CD14-positive monocyte (primary cell): ENCODE data around the gene C1QTNF1. TPM values are rescaled to one million over a fixed set of nuclear protein-coding genes. Genes with fewer than 3 reads are reported as not detected.

Experiments used
- DNase-seq, 3 donors: peaks; one replicate each; pipeline ENCODE4 v3.0.0-alpha.2; 2011 to 2022
- H2AFZ ChIP-seq: 2 replicates; pipeline ENCODE4 v1.6.0; 2012; ENCODE audit warnings: mild to moderate bottlenecking, low read depth, low read length, inconsistent platforms; ENCODE audit not compliant: insufficient read depth, poor library complexity, severe bottlenecking
- H3K27ac ChIP-seq, 2 donors: 1 replicate in 1 of 2; 2 replicates in 1 of 2; pipeline ENCODE4 v1.5.1; 2012 to 2013; ENCODE audit warnings: low read length in 2 of 2, control low read depth in 1 of 2, inconsistent platforms in 1 of 2, low read depth in 1 of 2, mild to moderate bottlenecking in 1 of 2
- H3K27me3 ChIP-seq, 2 donors: one replicate each; pipeline versions ENCODE4 v1.6.0 to v1.6.1; 2011 to 2013; ENCODE audit warnings: low read length in 2 of 2; ENCODE audit not compliant: control insufficient read depth in 2 of 2, insufficient read depth in 2 of 2
- H3K36me3 ChIP-seq, 2 donors: replicated peaks in 1 of 2; 1 replicate in 1 of 2; 2 replicates in 1 of 2; pipeline versions ENCODE4 v1.5.1 to v1.6.1; 2012 to 2013; ENCODE audit warnings: low read length in 2 of 2, control low read depth in 1 of 2, inconsistent platforms in 1 of 2, mild to moderate bottlenecking in 1 of 2; ENCODE audit not compliant: insufficient read depth in 2 of 2, control insufficient read depth in 1 of 2
- H3K4me1 ChIP-seq, 2 donors: 1 replicate in 1 of 2; 2 replicates in 1 of 2; pipeline versions ENCODE4 v1.5.1 to v1.6.1; 2012 to 2013; ENCODE audit warnings: low read length in 2 of 2, control low read depth in 1 of 2, inconsistent platforms in 1 of 2, mild to moderate bottlenecking in 1 of 2, moderate library complexity in 1 of 2; ENCODE audit not compliant: insufficient read depth in 2 of 2, control insufficient read depth in 1 of 2
- H3K4me2 ChIP-seq: replicated peaks from 2 replicates; pipeline ENCODE3; 2012; ENCODE audit warnings: low read length, moderate library complexity, mild to moderate bottlenecking; ENCODE audit not compliant: poor library complexity, severe bottlenecking; ENCODE audit errors: extremely low read depth
- H3K4me3 ChIP-seq, 3 experiments: fragments of 200-600 bp in 1 of 3; sonication (generic) in 1 of 3; replicated peaks in 1 of 3; 1 replicate in 2 of 3; 2 replicates in 1 of 3; pipeline ENCODE4 v1.5.1; 2011 to 2013; ENCODE audit warnings: low read length in 3 of 3, mild to moderate bottlenecking in 3 of 3, control low read depth in 2 of 3, low read depth in 2 of 3, inconsistent platforms in 1 of 3, moderate library complexity in 1 of 3
- H3K79me2 ChIP-seq: 2 replicates; pipeline ENCODE4 v1.6.0; 2012; ENCODE audit warnings: mild to moderate bottlenecking, control low read depth, inconsistent platforms, low read length, moderate library complexity; ENCODE audit not compliant: insufficient read depth
- H3K9ac ChIP-seq: 2 replicates; pipeline ENCODE4 v1.6.0; 2017; ENCODE audit warnings: low read length, mild to moderate bottlenecking; ENCODE audit not compliant: insufficient read depth, poor library complexity, severe bottlenecking
- H3K9me3 ChIP-seq, 2 donors: replicated peaks in 1 of 2; 1 replicate in 1 of 2; 2 replicates in 1 of 2; pipeline versions ENCODE4 v1.5.1 to v1.6.1; 2012 to 2013; ENCODE audit warnings: low read length in 2 of 2, control low read depth in 1 of 2; ENCODE audit not compliant: control insufficient read depth in 1 of 2, insufficient read depth in 1 of 2
- H4K20me1 ChIP-seq: 2 replicates; pipeline ENCODE4 v1.6.0; 2012; ENCODE audit warnings: mild to moderate bottlenecking, low read length, control low read depth, moderate library complexity; ENCODE audit not compliant: insufficient read depth
- H3K27ac Mint-ChIP-seq, 7 donors: one replicate each; pipeline ENCODE4 v1.8.0; 2020; ENCODE audit warnings: mild to moderate bottlenecking in 7 of 7, mixed read lengths in 7 of 7, moderate library complexity in 6 of 7, inconsistent platforms in 2 of 7
- H3K27me3 Mint-ChIP-seq, 3 donors: one replicate each; pipeline ENCODE4 v1.8.0; 2021 to 2022; ENCODE audit warnings: low read depth in 3 of 3, mild to moderate bottlenecking in 3 of 3, mixed read lengths in 3 of 3, moderate library complexity in 3 of 3, inconsistent platforms in 1 of 3
- H3K36me3 Mint-ChIP-seq, 2 donors: one replicate each; pipeline ENCODE4 v1.8.0; 2020; ENCODE audit warnings: mixed read lengths in 2 of 2, inconsistent platforms in 1 of 2, mild to moderate bottlenecking in 1 of 2
- H3K4me1 Mint-ChIP-seq: one replicate; pipeline ENCODE4 v1.8.0; 2020; ENCODE audit warnings: mild to moderate bottlenecking, mixed read lengths
- H3K4me3 Mint-ChIP-seq, 2 donors: one replicate each; pipeline ENCODE4 v1.8.0; 2020; ENCODE audit warnings: mild to moderate bottlenecking in 2 of 2, mixed read lengths in 2 of 2, moderate library complexity in 1 of 2
- H3K9me3 Mint-ChIP-seq, 7 donors: one replicate each; pipeline ENCODE4 v1.8.0; 2020 to 2022; ENCODE audit warnings: mixed read lengths in 7 of 7, mild to moderate bottlenecking in 6 of 7, moderate library complexity in 6 of 7, inconsistent platforms in 2 of 7
- WGBS: methylation state at CpG from one replicate; pipeline ENCODE4 v1.1.5; 2013; ENCODE audit warnings: missing lambda C conversion rate; ENCODE audit not compliant: insufficient coverage; 5-methylcytosine and 5-hydroxymethylcytosine counted together
- intact Hi-C, 2 donors: fragments of 100-400 bp; cut with micrococcal nuclease; formaldehyde crosslinking; loops; one replicate each; pipeline versions ENCODE4 v1.15.0 to v1.15.1; 2023
- polyA plus RNA-seq, 3 donors: library from polyadenylated mRNA; depleted of rRNA in 1 of 3; unstranded in 2 of 3; stranded (reverse) in 1 of 3; fragments of 300-500 nt in 2 of 3; fragments of >200 nt in 1 of 3; fragmentation: Illumina TruSeq in 2 of 3; gene quantifications; 1 replicate in 2 of 3; 2 replicates in 1 of 3; pipeline ENCODE4 v1.2.3, GENCODE V29; 2012 to 2021
- TF ChIP-seq, protein P1 (sequence below): fragments of 200-600 bp; IDR thresholded peaks from one replicate; pipeline ENCODE4 v1.8.0; 2022; ENCODE audit warnings: antibody characterized with exemption, mild to moderate bottlenecking

C1QTNF1 gene
- polyA plus RNA-seq, 3 donors = not detected

DNA sequence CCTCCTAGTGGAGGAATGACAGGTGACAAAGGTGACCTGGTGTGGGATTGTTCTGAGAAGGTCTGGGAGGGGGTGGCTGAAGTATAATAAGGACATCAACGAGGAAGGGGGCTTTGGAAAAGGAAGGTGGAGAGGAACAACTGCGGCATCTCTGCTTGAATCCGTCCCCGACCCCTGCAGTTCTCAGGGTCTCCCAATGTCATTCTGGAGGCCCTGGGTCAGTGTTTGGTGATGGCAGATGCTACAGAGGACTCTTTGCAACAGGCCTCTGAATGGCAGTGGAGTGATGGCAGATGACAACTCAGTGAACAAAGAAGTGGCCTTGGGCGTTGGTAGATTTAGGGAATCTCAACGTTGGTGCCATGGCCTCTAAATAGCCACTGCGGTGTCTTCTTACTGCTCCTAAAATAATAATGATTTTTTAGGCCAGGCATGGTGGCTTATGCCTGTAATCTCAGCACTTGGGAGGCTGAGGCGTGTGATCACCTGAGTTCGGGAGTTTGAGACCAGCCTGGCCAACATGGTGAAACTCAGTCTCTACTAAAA lies 52.0 kb downstream of the C1QTNF1 start:
- Histone ChIP-seq H3K4me1 (peaks cover 24 to 26% of the 10 kb centered on the region in 2 donors), H3K4me2 (peak overlapping the region; percentile 80), H3K9ac (peak overlapping the region; percentile 94), H3K27ac (peak overlapping the region in 1 of 2 donors; percentile 84), H3K27me3 (no peaks in the 10 kb centered on the region), H3K4me3 (peak overlapping the region; percentile 67 to 97 (median 88)), H4K20me1 (peaks cover 8% of the 10 kb centered on the region), H3K36me3 (peaks cover 28 to 42% of the 10 kb centered on the region in 2 donors), H3K9me3 (no peaks in the 10 kb centered on the region), H2AFZ (peak overlapping the region; percentile 94), H3K79me2 (peaks cover 27% of the 10 kb centered on the region)
- Mint-ChIP-seq H3K27me3 (peaks cover 0 to 3% (median 0%) of the 10 kb centered on the region in 3 donors), H3K4me1 (peaks cover 27% of the 10 kb centered on the region), H3K27ac (peak overlapping the region; percentile 82 to 93 (median 87)), H3K36me3 (peaks cover 31 to 37% of the 10 kb centered on the region in 2 donors), H3K9me3 (peaks cover 0 to 3% (median 0%) of the 10 kb centered on the region in 7 donors), H3K4me3 (peak overlapping the region; percentile 93 to 97)
- DNase-seq = no peak
- TF ChIP-seq, protein P1, sequence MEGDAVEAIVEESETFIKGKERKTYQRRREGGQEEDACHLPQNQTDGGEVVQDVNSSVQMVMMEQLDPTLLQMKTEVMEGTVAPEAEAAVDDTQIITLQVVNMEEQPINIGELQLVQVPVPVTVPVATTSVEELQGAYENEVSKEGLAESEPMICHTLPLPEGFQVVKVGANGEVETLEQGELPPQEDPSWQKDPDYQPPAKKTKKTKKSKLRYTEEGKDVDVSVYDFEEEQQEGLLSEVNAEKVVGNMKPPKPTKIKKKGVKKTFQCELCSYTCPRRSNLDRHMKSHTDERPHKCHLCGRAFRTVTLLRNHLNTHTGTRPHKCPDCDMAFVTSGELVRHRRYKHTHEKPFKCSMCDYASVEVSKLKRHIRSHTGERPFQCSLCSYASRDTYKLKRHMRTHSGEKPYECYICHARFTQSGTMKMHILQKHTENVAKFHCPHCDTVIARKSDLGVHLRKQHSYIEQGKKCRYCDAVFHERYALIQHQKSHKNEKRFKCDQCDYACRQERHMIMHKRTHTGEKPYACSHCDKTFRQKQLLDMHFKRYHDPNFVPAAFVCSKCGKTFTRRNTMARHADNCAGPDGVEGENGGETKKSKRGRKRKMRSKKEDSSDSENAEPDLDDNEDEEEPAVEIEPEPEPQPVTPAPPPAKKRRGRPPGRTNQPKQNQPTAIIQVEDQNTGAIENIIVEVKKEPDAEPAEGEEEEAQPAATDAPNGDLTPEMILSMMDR = no peak
- intact Hi-C loops = no loop called here
- 88% methylated on average over 7 of the region's 9 CpGs for WGBS

DNA sequence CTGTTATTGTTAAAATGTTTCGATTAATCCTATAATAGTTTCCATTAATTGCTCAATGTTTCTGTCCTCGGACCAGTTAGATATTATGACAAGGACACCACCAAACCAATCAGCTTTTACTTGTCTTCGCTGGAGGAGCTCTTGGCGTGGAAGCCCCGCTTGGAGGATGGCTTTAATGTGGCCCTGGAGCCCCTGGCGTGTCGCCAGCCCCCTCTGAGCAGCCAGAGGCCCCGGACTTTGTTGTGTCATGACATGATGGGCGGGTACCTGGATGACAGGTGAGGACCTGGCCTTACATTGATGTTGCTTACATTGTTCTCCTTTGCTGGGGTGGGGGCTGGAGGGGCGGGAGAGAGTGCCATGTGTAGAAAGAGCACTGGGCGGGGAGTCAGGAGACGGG lies 53.6 kb downstream of the C1QTNF1 start:
- H3K27me3 ChIP-seq = no peaks in the 10 kb centered on the region
- no peak overlapping the region for H2AFZ ChIP-seq
- no peak overlapping the region for H3K9ac ChIP-seq
- no peaks in the 10 kb centered on the region for H3K9me3 ChIP-seq
- Mint-ChIP-seq H3K4me3 (no peak overlapping the region), H3K27ac (peak overlapping the region in 2 of 7 donors; percentile 20 to 60), H3K9me3 (peaks cover 0 to 3% (median 0%) of the 10 kb centered on the region in 7 donors), H3K4me1 (peaks cover 27% of the 10 kb centered on the region), H3K27me3 (peaks cover 0 to 3% (median 0%) of the 10 kb centered on the region in 3 donors), H3K36me3 (peaks cover 42 to 50% of the 10 kb centered on the region in 2 donors)
- H3K4me2 ChIP-seq = no peak overlapping the region
- intact Hi-C loops = no loop called here
- H3K36me3 ChIP-seq = peaks cover 41 to 56% of the 10 kb centered on the region in 2 donors
- WGBS = 90% methylated on average over 10 of the region's 12 CpGs
- peaks cover 27% of the 10 kb centered on the region for H3K79me2 ChIP-seq
- H4K20me1 ChIP-seq = peaks cover 14% of the 10 kb centered on the region
- no peak for DNase-seq
- no peak overlapping the region for H3K4me3 ChIP-seq
- peaks cover 24 to 26% of the 10 kb centered on the region in 2 donors for H3K4me1 ChIP-seq
- H3K27ac ChIP-seq = no peak overlapping the region
- TF ChIP-seq, protein P1 = no peak
